ENCODE measurements around the gene ZNF362.
A peak's percentile ranks its signal among the peaks of the same experiment; 100 is the strongest.

Gene ZNF362

DNA sequence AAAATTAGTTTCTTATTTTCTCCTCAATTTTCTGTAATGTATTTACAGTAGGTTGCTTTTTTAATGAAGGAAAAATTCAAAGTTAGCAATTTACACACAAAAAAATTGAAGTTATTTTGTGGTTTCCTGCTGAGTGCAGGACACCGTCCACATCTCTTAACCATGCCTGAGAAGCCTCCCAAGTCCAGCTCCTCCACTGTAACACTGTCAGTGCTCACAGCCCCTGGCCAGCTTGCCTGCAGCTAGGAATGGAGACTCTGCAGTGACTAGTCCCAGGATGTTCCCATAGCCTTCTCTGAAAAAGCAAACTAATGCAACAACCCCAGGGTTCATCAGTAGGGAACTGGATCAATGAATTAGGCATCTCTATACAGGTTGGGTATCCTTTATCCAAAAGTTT, 61.1 kb downstream of the ZNF362 start:
- Histone ChIP-seq H3K4me3 (no peak overlapping the region), H3K27ac (no peak overlapping the region), H3K9me3 (no peaks in the 10 kb centered on the region), H3K36me3 (peaks cover 1 to 14% (median 10%) of the 10 kb centered on the region in 3 donors), H3K27me3 (no peaks in the 10 kb centered on the region), H3K4me1 (no peaks in the 10 kb centered on the region)
- no peak for DNase-seq
- intact Hi-C loops (cut with DNase I; ENCODE audit: low total_unique reads): no loop called here
- TF ChIP-seq, protein P1, sequence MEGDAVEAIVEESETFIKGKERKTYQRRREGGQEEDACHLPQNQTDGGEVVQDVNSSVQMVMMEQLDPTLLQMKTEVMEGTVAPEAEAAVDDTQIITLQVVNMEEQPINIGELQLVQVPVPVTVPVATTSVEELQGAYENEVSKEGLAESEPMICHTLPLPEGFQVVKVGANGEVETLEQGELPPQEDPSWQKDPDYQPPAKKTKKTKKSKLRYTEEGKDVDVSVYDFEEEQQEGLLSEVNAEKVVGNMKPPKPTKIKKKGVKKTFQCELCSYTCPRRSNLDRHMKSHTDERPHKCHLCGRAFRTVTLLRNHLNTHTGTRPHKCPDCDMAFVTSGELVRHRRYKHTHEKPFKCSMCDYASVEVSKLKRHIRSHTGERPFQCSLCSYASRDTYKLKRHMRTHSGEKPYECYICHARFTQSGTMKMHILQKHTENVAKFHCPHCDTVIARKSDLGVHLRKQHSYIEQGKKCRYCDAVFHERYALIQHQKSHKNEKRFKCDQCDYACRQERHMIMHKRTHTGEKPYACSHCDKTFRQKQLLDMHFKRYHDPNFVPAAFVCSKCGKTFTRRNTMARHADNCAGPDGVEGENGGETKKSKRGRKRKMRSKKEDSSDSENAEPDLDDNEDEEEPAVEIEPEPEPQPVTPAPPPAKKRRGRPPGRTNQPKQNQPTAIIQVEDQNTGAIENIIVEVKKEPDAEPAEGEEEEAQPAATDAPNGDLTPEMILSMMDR (IDR thresholded peaks at IDR 0.05): no peak

DNA sequence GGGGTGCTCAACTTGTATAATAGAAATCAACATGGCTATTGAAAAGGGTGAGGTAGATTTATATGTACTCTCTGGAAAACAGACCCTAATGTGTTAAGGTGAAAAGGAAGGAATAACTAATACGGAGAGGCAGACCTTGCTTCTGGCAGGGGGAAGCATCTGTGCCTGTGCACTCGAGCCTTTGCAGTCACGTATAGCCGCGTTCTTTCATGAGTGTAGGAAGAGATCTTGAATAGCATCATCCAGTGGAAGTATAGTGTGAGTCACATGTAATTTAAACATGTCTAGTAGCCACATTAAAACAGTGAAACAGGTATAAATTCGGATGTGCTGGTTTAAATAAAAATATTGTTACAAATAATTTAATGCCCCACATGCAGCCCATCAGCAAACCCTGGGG, 61.7 kb downstream of the ZNF362 start:
- no peaks in the 10 kb centered on the region for H3K4me1 ChIP-seq
- DNase-seq: no peak
- H3K36me3 ChIP-seq: peaks cover 7 to 20% (median 16%) of the 10 kb centered on the region in 3 donors
- H3K9me3 ChIP-seq: no peaks in the 10 kb centered on the region
- intact Hi-C loops (cut with DNase I; ENCODE audit: low total_unique reads): no loop called here
- TF ChIP-seq, protein P1 (IDR thresholded peaks at IDR 0.05): no peak
- H3K27me3 ChIP-seq: no peaks in the 10 kb centered on the region
- no peak overlapping the region for H3K27ac ChIP-seq
- no peak overlapping the region for H3K4me3 ChIP-seq

GRCh38 chr1:33319186-33319948, 63.1 kb downstream of the ZNF362 start:
- Histone ChIP-seq H3K27me3 (no peaks in the 10 kb centered on the region), H3K4me3 (no peak overlapping the region), H3K27ac (no peak overlapping the region), H3K4me1 (no peaks in the 10 kb centered on the region), H3K36me3 (peaks cover 21 to 34% (median 31%) of the 10 kb centered on the region in 3 donors), H3K9me3 (no peaks in the 10 kb centered on the region)
- TF ChIP-seq, protein P1 (IDR thresholded peaks at IDR 0.05): no peak
- intact Hi-C loops (cut with DNase I; ENCODE audit: low total_unique reads): no loop called here
- DNase-seq: peak in 1 of 2 donors; percentile 56

GRCh38 chr1:33319949-33320618, 63.8 kb downstream of the ZNF362 start:
- H3K27me3 ChIP-seq: no peaks in the 10 kb centered on the region
- peaks cover 29 to 41% (median 38%) of the 10 kb centered on the region in 3 donors for H3K36me3 ChIP-seq
- H3K9me3 ChIP-seq: no peaks in the 10 kb centered on the region
- TF ChIP-seq, protein P1 (IDR thresholded peaks at IDR 0.05): no peak
- H3K4me1 ChIP-seq: no peaks in the 10 kb centered on the region
- intact Hi-C loops (cut with DNase I; ENCODE audit: low total_unique reads): no loop called here
- DNase-seq: peak in 1 of 2 donors; percentile 63
- no peak overlapping the region for H3K4me3 ChIP-seq
- no peak overlapping the region for H3K27ac ChIP-seq

DNA sequence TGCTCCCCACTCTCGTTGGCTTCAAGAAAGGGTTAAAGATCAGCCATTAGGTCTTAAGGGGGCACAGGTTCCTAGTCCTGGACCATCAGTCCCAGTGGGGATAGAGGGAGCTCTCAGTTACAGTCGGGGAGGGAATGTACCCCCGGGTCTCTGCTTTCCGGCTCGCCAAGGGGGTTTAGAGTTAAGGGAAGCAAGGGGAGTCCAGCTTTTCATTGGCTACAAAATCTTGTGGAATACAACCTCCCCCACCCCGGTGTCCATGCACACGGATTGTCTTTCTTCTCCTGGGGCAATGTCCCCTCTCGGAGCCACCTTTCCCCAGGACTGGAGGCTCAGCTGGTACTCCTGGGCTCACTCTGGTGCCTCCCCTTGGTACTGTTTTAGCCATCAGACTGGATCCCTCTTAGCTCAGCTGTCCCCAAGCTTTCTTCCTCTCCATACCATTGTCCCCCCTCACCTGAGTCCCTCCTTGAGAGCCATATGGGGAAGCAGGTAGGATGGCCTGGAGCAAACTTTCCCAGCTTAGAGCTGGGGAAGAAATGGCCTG, 64.4 kb downstream of the ZNF362 start, which contains the start of gene A3GALT2:
Gene A3GALT2 (minus strand): TSS at position 480 of the 547 bp plus-strand sequence. CDS start 0 bp downstream, at position 480.
- TF ChIP-seq, protein P1 (IDR thresholded peaks at IDR 0.05): no peak
- no peaks in the 10 kb centered on the region for H3K27me3 ChIP-seq
- no peak within 1 kb of the TSS for H3K27ac ChIP-seq
- peaks cover 35 to 47% (median 44%) of the 10 kb centered on the region in 3 donors for H3K36me3 ChIP-seq
- intact Hi-C loops (cut with DNase I; ENCODE audit: low total_unique reads): no loop called here
- H3K4me3 ChIP-seq: no peak within 1 kb of the TSS
- peak in 1 of 2 donors; percentile 58 for DNase-seq
- H3K4me1 ChIP-seq: no peaks in the 10 kb centered on the region
- H3K9me3 ChIP-seq: no peaks in the 10 kb centered on the region

Data from tibial artery (tissue), 4 donors.